SK-N-SH treated with all-trans-retinoic acid at 6 μM for 48 hours (cell line): ENCODE measurements around the gene JAKMIP1.

ENCODE experiments used
- GLIS3 ChIP-seq: fragments of 250-450 bp; sonication (Bioruptor Pico); IDR thresholded peaks from 2 replicates; pipeline ENCODE4 v1.5.0; 2020; ENCODE audit warnings: mild to moderate bottlenecking, moderate library complexity
- ZNF70 ChIP-seq: fragments of 450-650 bp; formaldehyde crosslinking; IDR thresholded peaks from 2 replicates; pipeline ENCODE4 v1.5.0; 2020; ENCODE audit warnings: mild to moderate bottlenecking, moderate library complexity
- TF ChIP-seq, protein P1 (sequence below): fragments of 250-450 bp; sonication (Bioruptor Pico); IDR thresholded peaks from 2 replicates; pipeline ENCODE4 v1.8.0; 2020; ENCODE audit warnings: mild to moderate bottlenecking, moderate library complexity, borderline replicate concordance
- TF ChIP-seq, protein P2 (sequence below): fragments of 250-450 bp; sonication (Bioruptor Pico); IDR thresholded peaks from 2 replicates; pipeline ENCODE4 v1.8.0; 2021; ENCODE audit warnings: low read depth, mild to moderate bottlenecking, moderate library complexity, borderline replicate concordance
- TF ChIP-seq, protein P3 (sequence below): fragments of 250-450 bp; sonication (Bioruptor Pico); IDR thresholded peaks from 2 replicates; pipeline ENCODE4 v1.5.0; 2020; ENCODE audit warnings: mild to moderate bottlenecking, moderate library complexity
- TF ChIP-seq, protein P4 (sequence below): fragments of 250-450 bp; sonication (Bioruptor Pico); IDR thresholded peaks from 2 replicates; pipeline ENCODE4 v1.5.1; 2021; ENCODE audit warnings: mild to moderate bottlenecking, moderate library complexity

DNA sequence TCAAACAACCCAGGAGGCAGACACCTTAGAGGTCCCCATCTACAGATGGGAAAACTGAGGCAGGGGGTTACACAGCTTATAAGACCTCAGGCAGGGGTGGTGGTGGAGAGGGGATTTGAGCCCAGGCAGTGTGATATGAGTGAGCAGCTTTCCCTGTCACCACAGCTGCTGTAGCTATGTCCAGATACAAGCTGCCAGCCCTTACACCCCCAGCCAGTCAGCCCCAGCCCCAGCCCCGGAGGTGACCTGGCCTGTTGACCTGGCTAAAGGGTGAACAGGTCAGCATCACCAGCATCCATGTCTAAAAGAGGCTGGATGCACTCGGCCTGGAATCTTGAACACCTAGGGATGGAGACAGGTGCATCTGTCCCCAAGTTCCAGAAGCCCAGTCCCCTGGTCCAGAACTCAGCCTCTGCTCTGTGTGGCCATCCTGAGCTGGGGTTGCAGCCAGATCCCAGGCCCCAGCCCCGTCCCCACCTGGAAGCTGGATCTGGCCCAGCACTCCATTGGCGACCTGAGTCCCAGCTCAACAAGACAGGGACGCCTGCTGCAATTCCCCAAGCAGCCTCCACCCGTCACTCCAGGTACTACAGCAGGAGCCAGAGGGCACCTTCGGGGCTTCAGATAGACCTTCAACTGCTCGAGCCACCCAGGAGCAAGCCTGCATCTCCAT is 89.5 kb downstream of the JAKMIP1 start:
- TF ChIP-seq, protein P1, sequence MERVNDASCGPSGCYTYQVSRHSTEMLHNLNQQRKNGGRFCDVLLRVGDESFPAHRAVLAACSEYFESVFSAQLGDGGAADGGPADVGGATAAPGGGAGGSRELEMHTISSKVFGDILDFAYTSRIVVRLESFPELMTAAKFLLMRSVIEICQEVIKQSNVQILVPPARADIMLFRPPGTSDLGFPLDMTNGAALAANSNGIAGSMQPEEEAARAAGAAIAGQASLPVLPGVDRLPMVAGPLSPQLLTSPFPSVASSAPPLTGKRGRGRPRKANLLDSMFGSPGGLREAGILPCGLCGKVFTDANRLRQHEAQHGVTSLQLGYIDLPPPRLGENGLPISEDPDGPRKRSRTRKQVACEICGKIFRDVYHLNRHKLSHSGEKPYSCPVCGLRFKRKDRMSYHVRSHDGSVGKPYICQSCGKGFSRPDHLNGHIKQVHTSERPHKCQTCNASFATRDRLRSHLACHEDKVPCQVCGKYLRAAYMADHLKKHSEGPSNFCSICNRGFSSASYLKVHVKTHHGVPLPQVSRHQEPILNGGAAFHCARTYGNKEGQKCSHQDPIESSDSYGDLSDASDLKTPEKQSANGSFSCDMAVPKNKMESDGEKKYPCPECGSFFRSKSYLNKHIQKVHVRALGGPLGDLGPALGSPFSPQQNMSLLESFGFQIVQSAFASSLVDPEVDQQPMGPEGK (CRISPR knock-in tag), result no peak
- TF ChIP-seq ZNF70 (CRISPR knock-in tag), result no peak
- TF ChIP-seq, protein P2, sequence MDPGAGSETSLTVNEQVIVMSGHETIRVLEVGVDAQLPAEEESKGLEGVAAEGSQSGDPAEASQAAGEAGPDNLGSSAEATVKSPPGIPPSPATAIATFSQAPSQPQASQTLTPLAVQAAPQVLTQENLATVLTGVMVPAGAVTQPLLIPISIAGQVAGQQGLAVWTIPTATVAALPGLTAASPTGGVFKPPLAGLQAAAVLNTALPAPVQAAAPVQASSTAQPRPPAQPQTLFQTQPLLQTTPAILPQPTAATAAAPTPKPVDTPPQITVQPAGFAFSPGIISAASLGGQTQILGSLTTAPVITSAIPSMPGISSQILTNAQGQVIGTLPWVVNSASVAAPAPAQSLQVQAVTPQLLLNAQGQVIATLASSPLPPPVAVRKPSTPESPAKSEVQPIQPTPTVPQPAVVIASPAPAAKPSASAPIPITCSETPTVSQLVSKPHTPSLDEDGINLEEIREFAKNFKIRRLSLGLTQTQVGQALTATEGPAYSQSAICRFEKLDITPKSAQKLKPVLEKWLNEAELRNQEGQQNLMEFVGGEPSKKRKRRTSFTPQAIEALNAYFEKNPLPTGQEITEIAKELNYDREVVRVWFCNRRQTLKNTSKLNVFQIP (CRISPR knock-in tag), result no peak
- TF ChIP-seq, protein P3, sequence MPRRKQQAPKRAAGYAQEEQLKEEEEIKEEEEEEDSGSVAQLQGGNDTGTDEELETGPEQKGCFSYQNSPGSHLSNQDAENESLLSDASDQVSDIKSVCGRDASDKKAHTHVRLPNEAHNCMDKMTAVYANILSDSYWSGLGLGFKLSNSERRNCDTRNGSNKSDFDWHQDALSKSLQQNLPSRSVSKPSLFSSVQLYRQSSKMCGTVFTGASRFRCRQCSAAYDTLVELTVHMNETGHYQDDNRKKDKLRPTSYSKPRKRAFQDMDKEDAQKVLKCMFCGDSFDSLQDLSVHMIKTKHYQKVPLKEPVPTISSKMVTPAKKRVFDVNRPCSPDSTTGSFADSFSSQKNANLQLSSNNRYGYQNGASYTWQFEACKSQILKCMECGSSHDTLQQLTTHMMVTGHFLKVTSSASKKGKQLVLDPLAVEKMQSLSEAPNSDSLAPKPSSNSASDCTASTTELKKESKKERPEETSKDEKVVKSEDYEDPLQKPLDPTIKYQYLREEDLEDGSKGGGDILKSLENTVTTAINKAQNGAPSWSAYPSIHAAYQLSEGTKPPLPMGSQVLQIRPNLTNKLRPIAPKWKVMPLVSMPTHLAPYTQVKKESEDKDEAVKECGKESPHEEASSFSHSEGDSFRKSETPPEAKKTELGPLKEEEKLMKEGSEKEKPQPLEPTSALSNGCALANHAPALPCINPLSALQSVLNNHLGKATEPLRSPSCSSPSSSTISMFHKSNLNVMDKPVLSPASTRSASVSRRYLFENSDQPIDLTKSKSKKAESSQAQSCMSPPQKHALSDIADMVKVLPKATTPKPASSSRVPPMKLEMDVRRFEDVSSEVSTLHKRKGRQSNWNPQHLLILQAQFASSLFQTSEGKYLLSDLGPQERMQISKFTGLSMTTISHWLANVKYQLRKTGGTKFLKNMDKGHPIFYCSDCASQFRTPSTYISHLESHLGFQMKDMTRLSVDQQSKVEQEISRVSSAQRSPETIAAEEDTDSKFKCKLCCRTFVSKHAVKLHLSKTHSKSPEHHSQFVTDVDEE, result no peak
- TF ChIP-seq, protein P4, sequence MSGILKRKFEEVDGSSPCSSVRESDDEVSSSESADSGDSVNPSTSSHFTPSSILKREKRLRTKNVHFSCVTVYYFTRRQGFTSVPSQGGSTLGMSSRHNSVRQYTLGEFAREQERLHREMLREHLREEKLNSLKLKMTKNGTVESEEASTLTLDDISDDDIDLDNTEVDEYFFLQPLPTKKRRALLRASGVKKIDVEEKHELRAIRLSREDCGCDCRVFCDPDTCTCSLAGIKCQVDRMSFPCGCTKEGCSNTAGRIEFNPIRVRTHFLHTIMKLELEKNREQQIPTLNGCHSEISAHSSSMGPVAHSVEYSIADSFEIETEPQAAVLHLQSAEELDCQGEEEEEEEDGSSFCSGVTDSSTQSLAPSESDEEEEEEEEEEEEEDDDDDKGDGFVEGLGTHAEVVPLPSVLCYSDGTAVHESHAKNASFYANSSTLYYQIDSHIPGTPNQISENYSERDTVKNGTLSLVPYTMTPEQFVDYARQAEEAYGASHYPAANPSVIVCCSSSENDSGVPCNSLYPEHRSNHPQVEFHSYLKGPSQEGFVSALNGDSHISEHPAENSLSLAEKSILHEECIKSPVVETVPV (CRISPR knock-in tag), result no peak
- no peak for TF ChIP-seq GLIS3 (CRISPR knock-in tag)
